Stimulated activated effector memory CD8-positive, alpha-beta T cell treated with anti-CD3 and anti-CD28 coated beads, Interleukin-12 subunit alpha, Interleukin-12 subunit beta, amount 100 ng/mL, for 72 hours (primary cell): ENCODE results near the gene FALEC.
"Not testable (repeated sequence)": the region's sequence is repeated elsewhere in the genome, so short reads cannot be mapped to it uniquely, and the experiment has no call there.

ENCODE experiments used
- ATAC-seq: fragments of 150-1000 bp; cut with Tn5 transposase; 2 replicates; pipeline ENCODE4 v1.10.0; 2021
- DNase-seq, 2 donors: peaks; one replicate each; pipeline ENCODE4 v3.0.0; 2021 to 2022; ENCODE audit warnings: low spot score in 2 of 2
- H3K27ac Mint-ChIP-seq: one replicate; pipeline ENCODE4 v1.8.0; 2022; ENCODE audit warnings: mild to moderate bottlenecking, mixed read lengths
- H3K36me3 Mint-ChIP-seq: one replicate; pipeline ENCODE4 v1.8.0; 2022; ENCODE audit warnings: mild to moderate bottlenecking, mixed read lengths
- H3K4me1 Mint-ChIP-seq: one replicate; pipeline ENCODE4 v1.8.0; 2022; ENCODE audit warnings: mixed read lengths
- H3K4me3 Mint-ChIP-seq: one replicate; pipeline ENCODE4 v1.8.0; 2022; ENCODE audit warnings: mild to moderate bottlenecking, mixed read lengths
- H3K9me3 Mint-ChIP-seq: one replicate; pipeline ENCODE4 v1.8.0; 2022; ENCODE audit warnings: mixed read lengths

The FALEC gene

GRCh38 chr1:150566589-150567340 is 51.2 kb downstream of the FALEC start:
- Mint-ChIP-seq H3K36me3 (peaks cover 85% of the 10 kb centered on the region), H3K9me3 (no peaks in the 10 kb centered on the region)
- DNase-seq = peak in 1 of 2 donors; percentile 51

DNA sequence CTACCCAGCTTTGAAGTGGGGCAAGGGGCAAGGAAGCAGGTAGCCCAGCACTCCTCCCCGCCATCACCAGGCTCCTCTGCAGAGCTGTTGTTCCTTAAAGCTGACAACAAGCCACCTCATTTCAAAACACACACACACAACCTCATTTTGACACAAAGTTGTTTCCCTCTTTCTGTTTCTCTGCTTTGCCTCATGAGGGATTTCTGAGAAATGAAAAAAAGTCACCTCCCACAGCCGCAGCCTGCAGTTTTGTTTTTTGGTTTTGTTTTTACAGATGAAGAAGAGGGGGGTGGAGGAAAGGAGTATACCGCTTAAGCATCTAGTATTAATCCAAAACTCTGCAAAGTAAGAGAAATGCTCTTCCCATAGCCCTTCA is 51.8 kb downstream of the FALEC start:
- Mint-ChIP-seq H3K9me3 (no peaks in the 10 kb centered on the region), H3K4me1 (peaks cover 84% of the 10 kb centered on the region), H3K27ac (peak overlapping the region; percentile 98), H3K4me3 (peak overlapping the region; percentile 88), H3K36me3 (peaks cover 85% of the 10 kb centered on the region)
- DNase-seq (peak; percentile 48 to 89), ATAC-seq (peak; percentile 68)

More at GRCh38 chr1:150566589-150567340, 51.2 kb downstream of the FALEC start:
- Mint-ChIP-seq H3K27ac (peak overlapping the region; percentile 98), H3K4me3 (peak overlapping the region; percentile 88), H3K4me1 (peaks cover 87% of the 10 kb centered on the region)
- no peak for ATAC-seq

DNA sequence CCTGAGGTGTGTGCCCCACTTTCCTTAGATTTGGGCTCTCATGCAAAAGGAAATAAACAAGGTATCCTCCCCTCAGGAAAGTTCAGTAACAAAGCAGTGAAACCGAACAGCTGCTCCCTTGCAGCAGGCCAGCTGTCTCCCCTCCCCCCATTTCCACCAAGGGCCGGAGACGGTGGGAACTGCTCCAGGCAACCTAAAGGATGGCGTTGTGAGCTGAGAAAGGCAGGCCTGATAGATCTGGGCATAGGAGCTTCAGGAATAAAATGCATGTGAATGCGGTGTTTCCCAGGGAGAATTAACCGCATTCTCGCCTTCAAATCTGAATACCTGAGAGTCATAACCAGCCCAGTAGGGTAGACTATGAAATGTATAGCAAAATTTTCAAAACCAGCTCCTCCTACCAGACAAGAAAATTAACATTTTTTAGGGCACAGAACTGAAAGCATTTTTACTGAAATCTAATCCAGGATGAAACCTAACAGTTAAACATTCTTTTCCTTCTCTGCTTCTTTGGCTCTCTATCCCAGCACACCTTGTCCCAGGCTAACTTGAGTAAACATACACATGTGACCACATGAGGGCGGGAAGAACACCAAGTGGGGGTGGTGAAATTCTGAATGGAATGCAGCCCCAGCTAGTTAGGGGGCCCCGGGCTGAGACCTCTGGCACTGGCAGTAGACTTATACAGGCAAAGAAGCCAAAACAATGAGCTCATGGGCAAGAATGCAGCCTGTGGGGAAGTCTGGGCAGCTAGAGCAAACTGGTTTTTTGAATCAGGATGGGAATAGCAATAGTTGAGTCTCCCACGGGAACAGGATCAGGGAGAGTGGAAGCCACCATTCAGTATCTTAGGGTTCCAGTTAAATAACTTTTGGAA is 52.4 kb downstream of the FALEC start:
- peak overlapping the region; percentile 88 for H3K4me3 Mint-ChIP-seq
- peak; percentile 54 to 90 for DNase-seq
- peaks cover 84% of the 10 kb centered on the region for H3K4me1 Mint-ChIP-seq
- H3K36me3 Mint-ChIP-seq = peaks cover 85% of the 10 kb centered on the region
- no peaks in the 10 kb centered on the region for H3K9me3 Mint-ChIP-seq
- peak overlapping the region; percentile 98 for H3K27ac Mint-ChIP-seq
- peak; percentile 53 for ATAC-seq

GRCh38 chr1:150568594-150568966 is 53.0 kb downstream of the FALEC start:
- H3K36me3 Mint-ChIP-seq = peaks cover 85% of the 10 kb centered on the region
- ATAC-seq = no peak

DNA sequence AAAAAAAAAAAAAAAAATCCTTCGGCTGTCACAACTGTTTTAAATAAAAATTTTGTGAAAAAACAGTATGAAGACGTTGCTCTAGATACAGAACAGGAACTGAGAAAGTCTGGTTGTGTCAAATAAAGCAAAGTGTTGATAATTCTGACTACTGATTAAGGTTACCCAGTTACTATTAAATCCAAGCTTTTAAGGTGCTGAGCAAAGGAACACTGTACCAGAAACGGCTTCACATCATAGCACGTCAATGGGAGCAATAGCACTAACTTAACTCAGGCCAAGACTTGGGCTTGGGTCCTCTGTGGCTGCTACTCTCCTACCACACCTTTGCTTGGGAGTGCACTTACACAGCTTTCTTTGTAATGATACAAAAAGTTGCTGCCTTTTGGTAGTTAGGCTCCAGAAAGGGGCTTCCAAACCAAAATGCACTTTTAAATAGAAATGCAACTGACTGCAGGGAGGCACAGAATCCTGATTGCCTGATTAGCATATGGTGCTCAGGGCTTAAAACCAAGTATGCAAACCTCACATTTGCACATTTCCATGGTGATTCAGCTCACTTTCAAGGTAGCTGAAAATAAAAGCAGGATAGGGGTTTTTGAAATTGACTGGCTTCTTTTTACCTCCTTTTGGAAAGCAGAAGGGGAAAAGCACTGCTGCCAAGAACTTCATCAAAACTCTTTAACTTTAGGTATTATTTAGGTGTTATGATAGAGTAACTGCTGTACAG is 57.5 kb downstream of the FALEC start:
- DNase-seq = no peak
- Mint-ChIP-seq H3K36me3 (peaks cover 99% of the 10 kb centered on the region), H3K4me3 (peak overlapping the region; percentile 88), H3K27ac (peak overlapping the region; percentile 98), H3K9me3 (no peaks in the 10 kb centered on the region), H3K4me1 (peaks cover 59% of the 10 kb centered on the region)
- ATAC-seq = no peak

More at GRCh38 chr1:150568594-150568966, 53.0 kb downstream of the FALEC start:
- Mint-ChIP-seq H3K4me1 (peaks cover 77% of the 10 kb centered on the region), H3K9me3 (no peaks in the 10 kb centered on the region), H3K27ac (peak overlapping the region; percentile 98), H3K4me3 (peak overlapping the region; percentile 88)
- no peak for DNase-seq

DNA sequence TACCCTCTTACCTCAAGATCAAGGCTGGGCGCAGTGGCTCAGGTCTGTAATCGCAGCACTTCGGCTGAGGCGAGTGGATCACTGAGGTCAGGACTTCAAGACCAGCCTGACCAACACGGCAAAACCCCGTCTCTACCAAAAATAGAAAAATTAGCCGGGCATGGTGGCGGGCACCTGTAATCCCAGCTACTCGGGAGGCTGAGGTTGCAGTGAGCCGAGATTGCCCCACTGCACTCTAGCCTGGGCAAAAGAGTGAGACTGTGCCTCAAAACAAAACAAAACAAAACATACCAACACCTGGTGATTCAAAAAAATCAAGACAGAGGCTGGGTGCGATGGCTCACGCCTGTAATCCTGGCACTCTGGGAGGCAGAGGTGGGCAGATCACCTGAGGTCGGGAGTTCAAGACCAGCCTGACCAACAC is 58.1 kb downstream of the FALEC start:
- H3K27ac Mint-ChIP-seq = peak overlapping the region; percentile 98

GRCh38 chr1:150574260-150575071 is 58.9 kb downstream of the FALEC start:
- Mint-ChIP-seq H3K4me3 (peak overlapping the region; percentile 88), H3K27ac (peak overlapping the region; percentile 98), H3K9me3 (no peaks in the 10 kb centered on the region), H3K4me1 (peaks cover 46% of the 10 kb centered on the region), H3K36me3 (peaks cover 100% of the 10 kb centered on the region)
- DNase-seq (no peak), ATAC-seq (no peak)

More for the DNA sequence above, 58.1 kb downstream of the FALEC start:
- peak in 1 of 2 donors; percentile 56 for DNase-seq
- not testable (repeated sequence) for H3K9me3 Mint-ChIP-seq, ATAC-seq
- Mint-ChIP-seq H3K36me3 (peaks cover 100% of the 10 kb centered on the region), H3K4me1 (peaks cover 54% of the 10 kb centered on the region), H3K4me3 (peak overlapping the region; percentile 88)

DNA sequence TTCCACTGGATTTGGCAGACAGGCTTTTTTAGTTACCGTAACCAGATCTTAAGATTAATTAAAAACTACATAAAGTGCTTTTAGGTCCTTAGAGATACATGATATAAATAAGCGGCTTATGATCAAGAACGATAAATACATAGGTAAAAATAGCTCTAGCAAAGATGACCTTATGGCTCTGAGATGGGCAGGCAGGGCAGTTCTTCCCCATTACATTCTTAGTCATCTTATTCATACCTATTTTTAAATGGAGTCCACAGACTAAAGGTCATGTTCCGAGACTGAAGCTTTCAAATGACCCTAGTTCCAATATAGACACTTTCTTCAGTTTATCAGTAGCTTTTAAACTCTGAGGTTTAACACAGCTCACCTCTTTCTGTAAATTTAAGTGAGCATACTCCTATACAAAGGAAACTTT is 59.5 kb downstream of the FALEC start:
- DNase-seq (no peak), ATAC-seq (no peak)
- H3K4me3 Mint-ChIP-seq = peak overlapping the region; percentile 88
- peak overlapping the region; percentile 98 for H3K27ac Mint-ChIP-seq
- peaks cover 40% of the 10 kb centered on the region for H3K4me1 Mint-ChIP-seq
- peaks cover 100% of the 10 kb centered on the region for H3K36me3 Mint-ChIP-seq
- no peaks in the 10 kb centered on the region for H3K9me3 Mint-ChIP-seq

- Mint-ChIP-seq H3K27ac (peak overlapping the region; percentile 98), H3K36me3 (peaks cover 100% of the 10 kb centered on the region), H3K4me3 (peak overlapping the region; percentile 88), H3K4me1 (peaks cover 40% of the 10 kb centered on the region), H3K9me3 (no peaks in the 10 kb centered on the region)
- DNase-seq (no peak), ATAC-seq (no peak)
These were observed 60.2 kb downstream of the FALEC start for GRCh38 chr1:150575518-150576366.

DNA sequence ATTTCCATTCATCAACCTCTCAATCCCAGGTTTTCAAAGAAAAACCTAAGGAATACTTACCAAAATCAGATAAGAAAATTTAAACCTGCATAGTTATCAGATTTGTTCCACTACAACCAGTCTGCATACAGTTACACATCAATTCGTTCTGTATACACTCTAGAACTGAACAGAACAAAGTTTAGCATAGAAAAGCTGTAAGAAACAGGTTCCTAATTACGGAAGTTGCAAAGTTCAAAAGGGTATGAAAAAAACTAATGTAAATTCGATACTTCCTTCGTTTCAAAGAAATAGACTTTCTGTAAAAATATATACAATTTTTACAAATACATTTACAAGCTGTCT is 60.8 kb downstream of the FALEC start:
- Mint-ChIP-seq H3K4me3 (peak overlapping the region; percentile 88), H3K27ac (peak overlapping the region; percentile 98), H3K9me3 (no peaks in the 10 kb centered on the region), H3K4me1 (peaks cover 38% of the 10 kb centered on the region), H3K36me3 (peaks cover 97% of the 10 kb centered on the region)
- no peak for DNase-seq
- ATAC-seq = no peak

- ATAC-seq = no peak
- Mint-ChIP-seq H3K9me3 (no peaks in the 10 kb centered on the region), H3K27ac (peak overlapping the region; percentile 98), H3K36me3 (peaks cover 90% of the 10 kb centered on the region), H3K4me3 (peak overlapping the region; percentile 88), H3K4me1 (peaks cover 38% of the 10 kb centered on the region)
- DNase-seq = peak in 1 of 2 donors; percentile 54
These were observed 61.4 kb downstream of the FALEC start for GRCh38 chr1:150576794-150577556.

GRCh38 chr1:150577557-150578271 is 62.2 kb downstream of the FALEC start:
- ATAC-seq = no peak
- Mint-ChIP-seq H3K4me3 (peak overlapping the region; percentile 88), H3K4me1 (peaks cover 32% of the 10 kb centered on the region), H3K27ac (peak overlapping the region; percentile 98), H3K36me3 (peaks cover 83% of the 10 kb centered on the region), H3K9me3 (no peaks in the 10 kb centered on the region)
- DNase-seq = no peak
